Measurements from ENCODE around the gene EXOC2.

EXOC2 gene

GRCh38 chr6:453152-453551 is 239.8 kb downstream of the EXOC2 start:
- TF ChIP-seq, protein P1, sequence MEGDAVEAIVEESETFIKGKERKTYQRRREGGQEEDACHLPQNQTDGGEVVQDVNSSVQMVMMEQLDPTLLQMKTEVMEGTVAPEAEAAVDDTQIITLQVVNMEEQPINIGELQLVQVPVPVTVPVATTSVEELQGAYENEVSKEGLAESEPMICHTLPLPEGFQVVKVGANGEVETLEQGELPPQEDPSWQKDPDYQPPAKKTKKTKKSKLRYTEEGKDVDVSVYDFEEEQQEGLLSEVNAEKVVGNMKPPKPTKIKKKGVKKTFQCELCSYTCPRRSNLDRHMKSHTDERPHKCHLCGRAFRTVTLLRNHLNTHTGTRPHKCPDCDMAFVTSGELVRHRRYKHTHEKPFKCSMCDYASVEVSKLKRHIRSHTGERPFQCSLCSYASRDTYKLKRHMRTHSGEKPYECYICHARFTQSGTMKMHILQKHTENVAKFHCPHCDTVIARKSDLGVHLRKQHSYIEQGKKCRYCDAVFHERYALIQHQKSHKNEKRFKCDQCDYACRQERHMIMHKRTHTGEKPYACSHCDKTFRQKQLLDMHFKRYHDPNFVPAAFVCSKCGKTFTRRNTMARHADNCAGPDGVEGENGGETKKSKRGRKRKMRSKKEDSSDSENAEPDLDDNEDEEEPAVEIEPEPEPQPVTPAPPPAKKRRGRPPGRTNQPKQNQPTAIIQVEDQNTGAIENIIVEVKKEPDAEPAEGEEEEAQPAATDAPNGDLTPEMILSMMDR (IDR thresholded peaks at IDR 0.05; ENCODE audit: low read depth, low read length): no peak

DNA sequence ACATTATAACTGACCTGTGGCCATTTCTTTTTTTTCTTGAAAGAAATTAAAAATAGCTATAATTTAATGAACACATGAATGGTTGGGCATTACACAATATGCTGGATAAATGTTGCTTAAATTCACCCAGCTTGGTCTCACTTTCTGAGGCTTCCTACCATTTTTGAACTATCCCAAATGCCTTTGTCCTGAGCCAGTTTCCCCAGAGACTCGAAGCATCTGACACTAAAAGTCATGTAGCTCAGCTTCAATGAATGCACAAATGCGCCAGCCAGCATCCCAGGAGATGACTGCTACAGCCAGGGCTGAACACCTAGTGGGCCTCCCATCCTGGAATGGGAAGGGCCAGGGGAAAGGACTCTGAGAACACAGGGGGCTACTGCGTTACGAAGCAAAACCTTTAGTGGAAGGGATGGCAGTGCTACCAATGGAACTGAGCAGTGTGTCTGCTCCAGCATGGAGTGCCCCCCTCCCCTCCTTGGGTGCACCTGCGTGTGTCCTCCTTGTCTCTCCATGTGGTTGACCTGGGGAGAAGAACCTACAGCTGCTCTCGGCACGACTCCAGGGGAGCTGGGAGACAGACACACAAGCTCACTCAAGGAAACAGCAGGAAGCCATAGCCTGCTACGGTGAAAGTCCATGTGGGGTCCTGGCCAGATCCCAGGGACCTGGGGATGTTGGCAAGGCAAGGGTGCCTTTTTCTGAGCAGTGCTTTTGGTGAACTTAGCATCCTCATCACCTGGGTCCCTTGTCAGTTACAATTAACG is 240.5 kb downstream of the EXOC2 start:
- DNase-seq (ENCODE audit: low read depth, low spot score): no peak
- TF ChIP-seq, protein P1 (IDR thresholded peaks at IDR 0.05; ENCODE audit: low read depth, low read length): no peak
- H3K4me3 ChIP-seq (ENCODE audit: low read depth, low read length): no peak overlapping the region
- in situ Hi-C loops (cut with HindIII; ENCODE audit: low sequenced_read_pairs): no loop called here

More at GRCh38 chr6:453152-453551, 239.8 kb downstream of the EXOC2 start:
- no peak for DNase-seq (ENCODE audit: low read depth, low spot score)
- no peak overlapping the region for H3K4me3 ChIP-seq (ENCODE audit: low read depth, low read length)
- in situ Hi-C loops (cut with HindIII; ENCODE audit: low sequenced_read_pairs): no loop called here

DNA sequence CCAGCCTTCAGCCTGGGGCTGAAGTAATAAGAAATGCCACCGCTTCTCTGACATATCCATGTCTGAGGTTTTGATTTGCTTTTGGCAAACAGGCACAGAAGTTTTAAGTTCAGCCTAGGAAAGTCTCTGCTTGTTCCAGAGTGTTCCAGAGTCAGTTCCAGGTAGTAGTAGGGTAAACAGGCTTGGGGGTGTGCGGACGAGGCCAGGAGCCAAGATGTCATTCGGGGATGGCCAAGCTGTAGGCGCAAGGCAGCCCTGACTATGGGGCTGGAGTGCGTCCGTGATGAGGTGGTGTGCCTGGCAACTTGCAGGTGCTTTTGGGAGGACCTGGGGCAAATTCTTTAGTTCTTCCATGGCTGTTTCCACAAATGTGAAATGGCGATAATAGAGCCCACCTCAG is 241.1 kb downstream of the EXOC2 start:
- no peak for DNase-seq (ENCODE audit: low read depth, low spot score)
- TF ChIP-seq, protein P1 (IDR thresholded peaks at IDR 0.05; ENCODE audit: low read depth, low read length): no peak
- H3K4me3 ChIP-seq (ENCODE audit: low read depth, low read length): no peak overlapping the region
- in situ Hi-C loops (cut with HindIII; ENCODE audit: low sequenced_read_pairs): no loop called here

DNA sequence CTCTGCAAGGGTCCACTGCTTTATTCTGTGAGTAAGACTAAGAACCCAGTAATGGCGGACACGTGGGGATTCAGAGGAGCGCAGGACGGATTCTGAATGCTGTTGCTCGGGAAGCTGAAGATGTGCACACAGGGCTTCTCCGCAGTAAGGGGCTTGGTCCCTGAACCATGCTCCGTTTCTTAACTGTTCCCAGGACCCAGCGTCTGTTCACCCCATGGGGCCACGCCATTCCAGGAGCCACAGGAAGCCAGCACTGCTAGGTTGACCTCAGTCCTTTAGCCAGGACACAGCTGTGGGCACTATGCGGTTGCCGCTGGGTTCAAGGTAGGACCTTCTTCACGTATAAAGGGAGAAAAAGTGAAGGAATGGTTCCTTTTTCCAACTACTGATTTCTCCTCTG is 241.6 kb downstream of the EXOC2 start:
- no peak for DNase-seq (ENCODE audit: low read depth, low spot score)
- in situ Hi-C loops (cut with HindIII; ENCODE audit: low sequenced_read_pairs): no loop called here
- TF ChIP-seq, protein P1 (IDR thresholded peaks at IDR 0.05; ENCODE audit: low read depth, low read length): no peak
- no peak overlapping the region for H3K4me3 ChIP-seq (ENCODE audit: low read depth, low read length)

DNA sequence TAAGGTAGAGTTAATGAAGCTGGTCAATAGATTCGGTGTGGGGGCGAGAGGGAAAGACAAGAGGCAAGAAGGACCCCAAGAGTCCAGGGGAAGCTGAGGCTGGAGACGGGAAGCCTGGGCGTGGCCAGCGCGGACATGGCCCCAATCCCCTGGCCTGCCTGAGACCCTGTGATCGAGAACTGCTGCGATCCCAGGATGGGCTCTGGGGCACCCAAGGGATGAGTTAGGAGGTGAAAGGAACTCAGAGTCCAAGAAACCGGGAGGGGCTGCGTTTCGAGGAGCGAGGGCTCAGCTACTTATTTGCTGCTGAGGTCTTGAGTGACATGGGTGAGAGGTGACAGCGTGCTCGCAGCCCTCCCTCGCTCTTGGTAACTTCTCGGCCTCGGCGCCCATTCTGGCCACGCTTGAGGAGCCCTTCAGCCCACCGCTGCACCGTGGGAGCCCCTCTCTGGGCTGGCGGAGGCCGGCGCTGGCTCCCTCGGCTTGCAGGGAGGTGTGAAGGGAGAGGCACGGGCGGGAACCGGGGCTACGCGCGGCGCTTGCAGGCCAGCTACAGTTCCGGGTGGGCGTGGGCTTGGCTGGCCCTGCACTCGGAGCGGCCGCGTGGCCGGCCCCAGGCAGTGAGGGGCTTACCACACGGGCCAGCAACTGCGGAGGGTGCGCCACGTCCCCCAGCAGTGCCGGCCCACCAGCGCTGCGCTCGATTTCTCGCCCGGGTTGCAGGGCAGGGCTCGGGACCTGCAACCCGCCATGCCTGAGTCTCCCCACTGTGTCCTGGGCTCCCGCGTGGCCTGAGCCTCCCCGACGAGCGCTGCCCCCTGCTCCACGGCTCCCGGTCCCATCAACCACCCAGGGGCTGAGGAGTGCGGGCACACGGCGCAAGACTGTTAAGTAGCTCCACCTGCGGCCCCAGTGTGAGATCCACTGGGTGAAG is 243.2 kb downstream of the EXOC2 start:
- no peak overlapping the region for H3K4me3 ChIP-seq (ENCODE audit: low read depth, low read length)
- TF ChIP-seq, protein P1 (IDR thresholded peaks at IDR 0.05; ENCODE audit: low read depth, low read length): no peak
- DNase-seq (ENCODE audit: low read depth, low spot score): no peak
- in situ Hi-C loops (cut with HindIII; ENCODE audit: low sequenced_read_pairs): no loop called here

DNA sequence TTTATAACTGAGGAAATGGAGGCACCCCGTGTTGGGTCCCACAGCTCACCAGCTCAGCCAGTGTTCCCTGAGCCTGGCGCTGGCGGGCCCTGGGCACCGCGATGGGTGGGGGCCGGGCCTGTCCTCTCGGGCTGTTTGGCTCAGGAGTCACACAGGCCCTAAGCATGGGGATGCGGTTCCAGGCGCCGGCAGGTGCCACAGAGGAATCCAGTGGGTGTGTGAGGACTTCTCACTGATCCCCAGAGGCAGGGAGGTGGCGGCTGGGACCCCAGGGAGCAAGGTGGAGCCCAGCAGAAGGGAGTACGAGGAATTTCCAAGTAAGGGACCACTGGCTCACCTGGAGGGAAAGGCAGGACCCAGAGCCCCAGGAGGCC is 243.9 kb downstream of the EXOC2 start:
- in situ Hi-C loops (cut with HindIII; ENCODE audit: low sequenced_read_pairs): no loop called here
- H3K4me3 ChIP-seq (ENCODE audit: low read depth, low read length): no peak overlapping the region
- TF ChIP-seq, protein P1 (IDR thresholded peaks at IDR 0.05; ENCODE audit: low read depth, low read length): no peak
- no peak for DNase-seq (ENCODE audit: low read depth, low spot score)
